ENCODE results near the gene GPD2. TPM values are rescaled to one million over a fixed set of nuclear protein-coding genes. Genes with fewer than 3 reads are reported as not detected.

Gene GPD2
- total and polyA plus RNA-seq, 2 donors (not counting 1 experiment from before 2014, with no cell fraction given), result 5.1 to 26.8 TPM

- no peaks in the 10 kb centered on the region for H3K9me3 Mint-ChIP-seq (ENCODE audit: insufficient read depth)
- Histone ChIP-seq H4K20me1 (ENCODE audit: control insufficient read depth, insufficient read depth, low read length, poor library complexity, severe bottlenecking) (no peaks in the 10 kb centered on the region), H3K9ac (ENCODE audit: low read length) (no peak overlapping the region), H3K4me2 (replicated peaks; ENCODE audit: low read depth, low read length, poor library complexity, severe bottlenecking) (no peak overlapping the region), H3K4me3 (ENCODE audit: control extremely low read depth in 1 of 5, extremely low read depth in 1 of 5, insufficient read depth in 1 of 5, low read depth in 2 of 5, low read length in 4 of 5) (no peak overlapping the region), H3K36me3 (replicated peaks in 1 of 2; ENCODE audit: control extremely low read depth in 1 of 2, control insufficient read depth in 1 of 2, extremely low read depth in 1 of 2, insufficient read depth in 2 of 2, low read length in 1 of 2) (peaks cover 0 to 2% of the 10 kb centered on the region in 2 experiments), H3K27ac (ENCODE audit: low read length in 2 of 2) (no peak overlapping the region), H3K27me3 (replicated peaks in 1 of 4; ENCODE audit: control extremely low read depth in 1 of 4, control insufficient read depth in 3 of 4, insufficient read depth in 4 of 4, low read length in 3 of 4) (no peaks in the 10 kb centered on the region), H2AFZ (ENCODE audit: insufficient read depth, low read depth, low read length, poor library complexity, severe bottlenecking) (no peak overlapping the region), H3K4me1 (ENCODE audit: control insufficient read depth in 2 of 2, insufficient read depth in 2 of 2, low read length in 2 of 2) (no peaks in the 10 kb centered on the region), H3K9me3 (ENCODE audit: control extremely low read depth in 1 of 3, control insufficient read depth in 2 of 3, insufficient read depth in 1 of 3, low read length in 2 of 3) (no peaks in the 10 kb centered on the region), H3K79me2 (ENCODE audit: control insufficient read depth, insufficient read depth, low read length) (no peaks in the 10 kb centered on the region)
- ATAC-seq (ENCODE audit: low read depth) (no peak), DNase-seq (no peak)
- H3K27me3 Mint-ChIP-seq, result no peaks in the 10 kb centered on the region
- 100% methylated on average over 1 of the region's 1 CpG for WGBS (ENCODE audit: insufficient coverage)
- H3K4me1 Mint-ChIP-seq, result peaks cover 4% of the 10 kb centered on the region
- ChIA-PET CTCF (interaction anchor here (1.0 to 1.8 kb wide), 2 partner anchors 250 to 392 kb away, joined by 3 to 7 read pairs; no protein-coding TSS in a partner anchor), POLR2A (no interaction called here)
- intact Hi-C loops (cut with micrococcal nuclease), result loop anchor here (10.0 kb wide), 1 partner anchor 609 kb away; no protein-coding TSS in a partner anchor
- TF ChIP-seq CTCF (IDR thresholded peaks at IDR 0.05) (no peak), EZH2 (IDR thresholded peaks at IDR 0.05; ENCODE audit: borderline replicate concordance, insufficient read depth, low read depth, low read length, poor library complexity, severe bottlenecking) (no peak)
- H3K4me3 Mint-ChIP-seq, result no peak overlapping the region
- no peak overlapping the region for H3K27ac Mint-ChIP-seq
Observed at GRCh38 chr2:156585457-156585856, 149.3 kb downstream of the GPD2 start.

GRCh38 chr2:156586621-156587020 lies 150.4 kb downstream of the GPD2 start:
- Histone ChIP-seq H3K9me3 (ENCODE audit: control extremely low read depth in 1 of 3, control insufficient read depth in 2 of 3, insufficient read depth in 1 of 3, low read length in 2 of 3) (no peaks in the 10 kb centered on the region), H3K27ac (ENCODE audit: low read length in 2 of 2) (no peak overlapping the region), H3K4me2 (replicated peaks; ENCODE audit: low read depth, low read length, poor library complexity, severe bottlenecking) (no peak overlapping the region), H3K79me2 (ENCODE audit: control insufficient read depth, insufficient read depth, low read length) (no peaks in the 10 kb centered on the region), H3K9ac (ENCODE audit: low read length) (no peak overlapping the region), H4K20me1 (ENCODE audit: control insufficient read depth, insufficient read depth, low read length, poor library complexity, severe bottlenecking) (no peaks in the 10 kb centered on the region), H3K36me3 (replicated peaks in 1 of 2; ENCODE audit: control extremely low read depth in 1 of 2, control insufficient read depth in 1 of 2, extremely low read depth in 1 of 2, insufficient read depth in 2 of 2, low read length in 1 of 2) (peaks cover 0 to 2% of the 10 kb centered on the region in 2 experiments), H3K27me3 (replicated peaks in 1 of 4; ENCODE audit: control extremely low read depth in 1 of 4, control insufficient read depth in 3 of 4, insufficient read depth in 4 of 4, low read length in 3 of 4) (no peaks in the 10 kb centered on the region), H3K4me1 (ENCODE audit: control insufficient read depth in 2 of 2, insufficient read depth in 2 of 2, low read length in 2 of 2) (no peaks in the 10 kb centered on the region), H3K4me3 (ENCODE audit: control extremely low read depth in 1 of 5, extremely low read depth in 1 of 5, insufficient read depth in 1 of 5, low read depth in 2 of 5, low read length in 4 of 5) (no peak overlapping the region), H2AFZ (ENCODE audit: insufficient read depth, low read depth, low read length, poor library complexity, severe bottlenecking) (no peak overlapping the region)
- CTCF ChIA-PET, result interaction anchor here (0.9 to 4.9 kb wide), 5 partner anchors 187 to 476 kb away, joined by 3 to 64 read pairs (median 4); no protein-coding TSS in a partner anchor
- Mint-ChIP-seq H3K9me3 (ENCODE audit: insufficient read depth) (no peaks in the 10 kb centered on the region), H3K27ac (no peak overlapping the region), H3K4me3 (no peak overlapping the region), H3K4me1 (peaks cover 4% of the 10 kb centered on the region), H3K27me3 (no peaks in the 10 kb centered on the region)
- no peak for DNase-seq
- POLR2A ChIA-PET, result no interaction called here
- intact Hi-C loops (cut with micrococcal nuclease), result loop anchor here (10.0 kb wide), 1 partner anchor 608 kb away; no protein-coding TSS in a partner anchor
- TF ChIP-seq EZH2 (IDR thresholded peaks at IDR 0.05; ENCODE audit: borderline replicate concordance, insufficient read depth, low read depth, low read length, poor library complexity, severe bottlenecking) (no peak), CTCF (IDR thresholded peaks at IDR 0.05) (no peak)
- no CpG with 5 or more reads among the region's 2 CpGs for WGBS (ENCODE audit: insufficient coverage)
- ATAC-seq (ENCODE audit: low read depth), result no peak
